HEK293T (cell line): ENCODE results near the gene WHAMM.

Experiments
- BHLHE40 ChIP-seq: fragments of 450-650 bp; IDR thresholded peaks from 2 replicates; pipeline ENCODE4 v1.6.1; 2016; ENCODE audit warnings: mild to moderate bottlenecking, moderate library complexity, borderline replicate concordance
- PKNOX1 ChIP-seq: fragments of 450-650 bp; IDR thresholded peaks from 2 replicates; pipeline ENCODE4 v1.6.1; 2016
- TARDBP ChIP-seq: fragments of 450-650 bp; IDR thresholded peaks from 2 replicates; pipeline ENCODE4 v1.6.1; 2016

- no peak for TF ChIP-seq BHLHE40
- TF ChIP-seq TARDBP: no peak
- no peak for TF ChIP-seq PKNOX1
These were observed 61.9 kb downstream of the WHAMM start for GRCh38 chr15:82871358-82871757.
